ENCODE data around the gene FBXW11.

Gene FBXW11

GRCh38 chr5:171840711-171841522, 165.5 kb downstream of the FBXW11 start:
- no peak for DNase-seq (ENCODE audit: low spot score)

GRCh38 chr5:171840066-171840465, 166.4 kb downstream of the FBXW11 start:
- no peak for DNase-seq (ENCODE audit: low spot score)

GRCh38 chr5:171839112-171839511, 167.3 kb downstream of the FBXW11 start:
- no peak for DNase-seq (ENCODE audit: low spot score)

GRCh38 chr5:171838066-171838465, 168.4 kb downstream of the FBXW11 start:
- DNase-seq (ENCODE audit: low spot score): no peak

- DNase-seq (ENCODE audit: low spot score): no peak
Observed at GRCh38 chr5:171837522-171837921, 168.9 kb downstream of the FBXW11 start.

- DNase-seq (ENCODE audit: low spot score): no peak
Observed at GRCh38 chr5:171835066-171835465, 171.4 kb downstream of the FBXW11 start.

GRCh38 chr5:171834461-171834860, 172.0 kb downstream of the FBXW11 start:
- no peak for DNase-seq (ENCODE audit: low spot score)

- no peak for DNase-seq (ENCODE audit: low spot score)
Observed at GRCh38 chr5:171832775-171833174, 173.7 kb downstream of the FBXW11 start.

GRCh38 chr5:171830686-171831085, 175.8 kb downstream of the FBXW11 start:
- no peak for DNase-seq (ENCODE audit: low spot score)

GRCh38 chr5:171827162-171827561, 179.3 kb downstream of the FBXW11 start:
- DNase-seq (ENCODE audit: low spot score): no peak

- DNase-seq (ENCODE audit: low spot score): no peak
Observed at GRCh38 chr5:171826132-171826531, 180.3 kb downstream of the FBXW11 start.

- DNase-seq (ENCODE audit: low spot score): no peak
Observed at GRCh38 chr5:171825051-171825450, 181.4 kb downstream of the FBXW11 start.

GRCh38 chr5:171823269-171823668, 183.2 kb downstream of the FBXW11 start:
- DNase-seq (ENCODE audit: low spot score): no peak

GRCh38 chr5:171821286-171821685, 185.2 kb downstream of the FBXW11 start:
- DNase-seq (ENCODE audit: low spot score): no peak

GRCh38 chr5:171820561-171820960, 185.9 kb downstream of the FBXW11 start:
- DNase-seq (ENCODE audit: low spot score): no peak

- no peak for DNase-seq (ENCODE audit: low spot score)
Observed at GRCh38 chr5:171816666-171817065, 189.8 kb downstream of the FBXW11 start.

- DNase-seq (ENCODE audit: low spot score): no peak
Observed at GRCh38 chr5:171813813-171814490, 192.5 kb downstream of the FBXW11 start.

GRCh38 chr5:171813270-171813669, 193.2 kb downstream of the FBXW11 start:
- DNase-seq (ENCODE audit: low spot score): no peak
